PC-3 (cell line): Measurements from ENCODE around the gene C10orf95. TPM values are rescaled to one million over a fixed set of nuclear protein-coding genes. Genes with fewer than 3 reads are reported as not detected.
A peak's percentile ranks its signal among the peaks of the same experiment; 100 is the strongest.

ENCODE experiments used
- ATAC-seq: fragments of 200-7000 bp; cut with Tn5 transposase; 2 replicates; pipeline ENCODE4 v1.9.1; 2020; ENCODE audit warnings: mild to moderate bottlenecking, moderate library complexity
- BruUV-seq: library from RNA; stranded (reverse); fragments of 400-500 nt; replicated peaks from 2 replicates; lab custom pipeline; 2021; lab: Mats Ljungman, UMichigan
- CTCF ChIA-PET: fragments of 300-600 bp; sonication (Branson Sonifier 250); formaldehyde crosslinking; loops from one replicate; lab custom pipeline; 2022; ENCODE audit warnings: antibody characterized with exemption; lab: Charles Lee
- POLR2A ChIA-PET: fragments of 300-600 bp; sonication (Branson Sonifier 250); formaldehyde crosslinking; loops from one replicate; lab custom pipeline; 2022; ENCODE audit warnings: antibody characterized with exemption; ENCODE audit not compliant: unreplicated experiment; lab: Charles Lee
- DNase-seq: peaks from one replicate; pipeline ENCODE4 v3.0.0-alpha.2; 2015
- H2AFZ ChIP-seq: fragments of 300-600 bp; sonication (generic); 2 replicates; pipeline ENCODE4 v1.6.0; 2016; ENCODE audit warnings: antibody characterized with exemption, low read length
- H3F3A ChIP-seq: fragments of 300-600 bp; sonication (generic); one replicate; pipeline ENCODE4 v1.6.0; 2017; ENCODE audit warnings: antibody characterized with exemption, low read length, control low read depth, mild to moderate bottlenecking; ENCODE audit not compliant: unreplicated experiment
- H3K27ac ChIP-seq: fragments of 300-600 bp; sonication (generic); 2 replicates; pipeline ENCODE4 v1.5.1; 2016; ENCODE audit warnings: mild to moderate bottlenecking, low read length
- H3K27me3 ChIP-seq: fragments of 300-600 bp; sonication (generic); 2 replicates; pipeline ENCODE4 v1.6.1; 2016; ENCODE audit warnings: low read length, mixed read lengths
- H3K36me3 ChIP-seq: fragments of 300-600 bp; sonication (generic); 2 replicates; pipeline ENCODE4 v1.6.1; 2016; ENCODE audit warnings: low read depth, mixed run types, low read length, mixed read lengths
- H3K4me1 ChIP-seq: fragments of 300-600 bp; sonication (generic); 2 replicates; pipeline ENCODE4 v1.5.1; 2016; ENCODE audit warnings: low read length; ENCODE audit not compliant: insufficient read depth
- H3K4me2 ChIP-seq: fragments of 300-600 bp; sonication (generic); 2 replicates; pipeline ENCODE4 v1.6.0; 2016; ENCODE audit warnings: low read length
- H3K4me3 ChIP-seq: fragments of 300-600 bp; sonication (generic); 2 replicates; pipeline ENCODE4 v1.5.1; 2016; ENCODE audit warnings: mild to moderate bottlenecking, low read length, mixed read lengths
- H3K79me2 ChIP-seq: fragments of 300-600 bp; sonication (generic); 2 replicates; pipeline ENCODE4 v1.6.1; 2017; ENCODE audit warnings: low read length, mixed read lengths
- H3K9ac ChIP-seq: fragments of 300-600 bp; sonication (generic); 2 replicates; pipeline ENCODE4 v1.6.0; 2016; ENCODE audit warnings: mild to moderate bottlenecking, low read length
- H3K9me2 ChIP-seq: fragments of 300-600 bp; sonication (generic); replicated peaks from 2 replicates; pipeline ENCODE4 v1.6.1; 2016; ENCODE audit warnings: mixed run types, low read length, mixed read lengths
- H3K9me3 ChIP-seq: fragments of 300-600 bp; sonication (generic); 2 replicates; pipeline ENCODE4 v1.6.1; 2016; ENCODE audit warnings: low read length, mixed read lengths
- H4K20me1 ChIP-seq: fragments of 300-600 bp; sonication (generic); 2 replicates; pipeline ENCODE4 v1.6.1; 2016; ENCODE audit warnings: low read length, mixed read lengths
- EZH2 ChIP-seq: fragments of 300-600 bp; sonication (generic); IDR thresholded peaks from one replicate; pipeline ENCODE4 v1.6.1; 2017; ENCODE audit warnings: antibody characterized with exemption, mild to moderate bottlenecking, low read length; ENCODE audit not compliant: unreplicated experiment
- EZH2phosphoT487 ChIP-seq: fragments of 300-600 bp; sonication (generic); IDR thresholded peaks from 2 replicates; pipeline ENCODE4 v1.6.1; 2018; ENCODE audit warnings: mild to moderate bottlenecking, antibody characterized with exemption, low read length, borderline replicate concordance
- intact Hi-C: fragments of 100-400 bp; cut with micrococcal nuclease; formaldehyde crosslinking; loops from 2 replicates; pipeline ENCODE4 v1.9.0; 2023
- total RNA-seq: library from RNA; depleted of rRNA; stranded (reverse); fragments of >200 nt; gene quantifications from 2 replicates; pipeline ENCODE4 v1.2.3, GENCODE V29; 2014
- TF ChIP-seq, protein P1 (sequence below): fragments of 300-600 bp; sonication (generic); conservative IDR thresholded peaks from 2 replicates; pipeline ENCODE4 v1.5.1; 2017; ENCODE audit warnings: antibody characterized with exemption, low read depth, mild to moderate bottlenecking, low read length

Gene C10orf95
- total RNA-seq, 1 experiment from 2014 or later: 1.9 TPM

DNA sequence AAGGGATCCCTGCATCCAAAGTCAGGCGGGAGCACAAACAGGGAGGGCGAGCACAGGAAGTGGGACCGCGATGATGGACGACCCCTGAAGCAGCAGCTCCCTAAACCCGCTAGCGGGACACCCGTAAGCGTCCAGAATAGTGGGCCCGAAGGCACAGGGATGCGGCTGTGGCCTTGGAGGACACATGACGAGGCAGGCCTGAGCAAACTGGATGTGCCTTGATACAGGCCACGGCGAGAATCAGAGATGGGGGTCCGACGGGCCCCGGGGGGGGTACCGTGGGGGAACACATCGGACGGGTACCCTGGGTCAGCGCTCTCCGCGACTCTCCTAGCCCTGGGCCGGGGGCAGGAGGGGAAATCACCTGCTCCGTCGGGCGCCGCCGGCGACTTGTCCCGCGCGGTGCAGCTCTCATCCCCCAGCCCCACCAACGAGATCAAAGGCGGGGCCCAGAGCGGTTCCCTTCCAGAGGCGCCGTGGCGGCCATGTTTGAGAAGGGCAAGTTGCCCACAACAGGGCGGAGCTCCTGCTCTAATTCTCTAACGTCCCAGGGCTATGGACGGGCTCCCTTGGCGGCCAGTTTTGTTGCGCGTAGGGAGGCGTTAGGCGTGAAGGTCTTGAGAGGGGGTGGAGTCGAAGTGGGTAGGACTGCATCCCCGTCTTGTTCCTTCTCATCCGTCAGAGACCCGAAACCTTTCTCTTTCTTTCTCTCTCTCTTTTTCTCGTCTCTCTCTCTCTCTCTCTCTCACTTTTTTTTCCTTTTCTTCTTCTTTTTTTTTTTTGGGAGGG lies 19.0 kb downstream of the C10orf95 start, which contains the start of gene CUEDC2:
CUEDC2 (minus strand) TSS at position 413 of the 789 bp plus-strand sequence. CDS start 7,386 bp downstream, outside the sequence.
- Histone ChIP-seq H3K9me3 (no peaks in the 10 kb centered on the region), H3K36me3 (no peaks in the 10 kb centered on the region), H3K79me2 (peaks cover 11% of the 10 kb centered on the region; the same call in 1 of the 2 replicates), H3K4me2 (peak within 1 kb of the TSS; percentile 90), H3K9ac (peak within 1 kb of the TSS; percentile 83), H3K4me1 (peaks cover 5% of the 10 kb centered on the region; the same call in 1 of the 2 replicates), H2AFZ (peak within 1 kb of the TSS; percentile 88), H4K20me1 (no peaks in the 10 kb centered on the region), H3F3A (no peaks in the 10 kb centered on the region), H3K4me3 (peak within 1 kb of the TSS; percentile 85), H3K27ac (no peak within 1 kb of the TSS), H3K9me2 (no peaks in the 10 kb centered on the region), H3K27me3 (no peaks in the 10 kb centered on the region)
- peak; percentile 95 for DNase-seq
- TF ChIP-seq, protein P1, sequence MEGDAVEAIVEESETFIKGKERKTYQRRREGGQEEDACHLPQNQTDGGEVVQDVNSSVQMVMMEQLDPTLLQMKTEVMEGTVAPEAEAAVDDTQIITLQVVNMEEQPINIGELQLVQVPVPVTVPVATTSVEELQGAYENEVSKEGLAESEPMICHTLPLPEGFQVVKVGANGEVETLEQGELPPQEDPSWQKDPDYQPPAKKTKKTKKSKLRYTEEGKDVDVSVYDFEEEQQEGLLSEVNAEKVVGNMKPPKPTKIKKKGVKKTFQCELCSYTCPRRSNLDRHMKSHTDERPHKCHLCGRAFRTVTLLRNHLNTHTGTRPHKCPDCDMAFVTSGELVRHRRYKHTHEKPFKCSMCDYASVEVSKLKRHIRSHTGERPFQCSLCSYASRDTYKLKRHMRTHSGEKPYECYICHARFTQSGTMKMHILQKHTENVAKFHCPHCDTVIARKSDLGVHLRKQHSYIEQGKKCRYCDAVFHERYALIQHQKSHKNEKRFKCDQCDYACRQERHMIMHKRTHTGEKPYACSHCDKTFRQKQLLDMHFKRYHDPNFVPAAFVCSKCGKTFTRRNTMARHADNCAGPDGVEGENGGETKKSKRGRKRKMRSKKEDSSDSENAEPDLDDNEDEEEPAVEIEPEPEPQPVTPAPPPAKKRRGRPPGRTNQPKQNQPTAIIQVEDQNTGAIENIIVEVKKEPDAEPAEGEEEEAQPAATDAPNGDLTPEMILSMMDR: no peak
- BruUV-seq: TSS peak; percentile 69
- peak; percentile 93 for ATAC-seq
- ChIA-PET CTCF (interaction anchor here (0.6 to 1.0 kb wide), 3 partner anchors 13 to 72 kb away, joined by 3 to 6 read pairs (median 4); partner anchors contain the start of gene ACTR1A), POLR2A (interaction anchor here (0.5 to 1.4 kb wide), 6 partner anchors 16 to 1897 kb away, joined by 3 to 16 read pairs (median 6); partner anchors contain the start of gene HIF1AN)
- intact Hi-C loops: loop anchor here (1.0 kb wide), 1 partner anchor 17 kb away; no protein-coding TSS in a partner anchor

GRCh38 chr10:102431452-102432124 lies 19.8 kb downstream of the C10orf95 start:
- no peaks in the 10 kb centered on the region for H3K9me2 ChIP-seq
- no peak for TF ChIP-seq EZH2phosphoT487
- TF ChIP-seq, protein P1: no peak
- TF ChIP-seq EZH2: no peak
- H3K4me3 ChIP-seq: peak overlapping the region; percentile 85
- H3K9me3 ChIP-seq: no peaks in the 10 kb centered on the region
- H4K20me1 ChIP-seq: no peaks in the 10 kb centered on the region
- no peaks in the 10 kb centered on the region for H3F3A ChIP-seq
- intact Hi-C loops: loop anchor here (1.0 kb wide), 1 partner anchor 18 kb away; no protein-coding TSS in a partner anchor
- peak overlapping the region; percentile 83 for H3K9ac ChIP-seq
- CTCF ChIA-PET: no interaction called here
- DNase-seq: peak; percentile 22
- H3K79me2 ChIP-seq: peaks cover 11% of the 10 kb centered on the region; the same call in 1 of the 2 replicates
- peak; percentile 48 for ATAC-seq
- H2AFZ ChIP-seq: peak overlapping the region; percentile 88
- H3K4me1 ChIP-seq: peaks cover 5% of the 10 kb centered on the region; the same call in 1 of the 2 replicates
- POLR2A ChIA-PET: interaction anchor here (0.5 to 0.6 kb wide), 2 partner anchors 42 to 88 kb away, joined by 3 to 6 read pairs; no protein-coding TSS in a partner anchor
- H3K4me2 ChIP-seq: peak overlapping the region; percentile 90
- no peaks in the 10 kb centered on the region for H3K36me3 ChIP-seq
- no peaks in the 10 kb centered on the region for H3K27me3 ChIP-seq
- no peak overlapping the region for H3K27ac ChIP-seq
- BruUV-seq: no TSS peak
